Colonic mucosa (tissue), 4 donors: ENCODE data around the gene TMC6. TPM values are rescaled to one million over a fixed set of nuclear protein-coding genes. Genes with fewer than 3 reads are reported as not detected.

Experiments
- DNase-seq: peaks from one replicate; pipeline ENCODE4 v3.0.0-alpha.2; 2020
- H3K27ac ChIP-seq: fragments of 200-600 bp; one replicate; pipeline ENCODE4 v1.8.0; 2021
- H3K27me3 ChIP-seq: fragments of 200-600 bp; one replicate; pipeline ENCODE4 v1.8.0; 2021
- H3K36me3 ChIP-seq: fragments of 200-600 bp; one replicate; pipeline ENCODE4 v1.8.0; 2021
- H3K4me1 ChIP-seq: fragments of 200-600 bp; one replicate; pipeline ENCODE4 v1.8.0; 2021; ENCODE audit warnings: mild to moderate bottlenecking
- H3K4me3 ChIP-seq: fragments of 200-600 bp; one replicate; pipeline ENCODE4 v1.8.0; 2021
- H3K9ac ChIP-seq, 2 donors: one replicate each; pipeline ENCODE4 v1.7.0; 2013; ENCODE audit warnings: control low read depth in 2 of 2, low read depth in 2 of 2, low read length in 2 of 2
- H3K9me3 ChIP-seq: fragments of 200-600 bp; one replicate; pipeline ENCODE4 v1.8.0; 2021
- CTCF ChIP-seq: fragments of 200-600 bp; IDR thresholded peaks from one replicate; pipeline ENCODE4 v1.8.0; 2022; ENCODE audit warnings: antibody characterized with exemption, mild to moderate bottlenecking
- intact Hi-C: fragments of 100-400 bp; cut with DNase I; formaldehyde crosslinking; loops from one replicate; pipeline ENCODE4 v1.14.1; 2022
- total RNA-seq, 2 donors: library from RNA; stranded (reverse); fragmentation: NEBNext Ultra II Directional in 1 of 2; extraction: Animal tissue kit (Norgen Biotek cat#: 25700) in 1 of 2; gene quantifications; one replicate each; pipeline ENCODE4 v1.2.1, GENCODE V29; 2021
- donor health status: healthy.
- donor health status: DM: no; HTN: no; CAD: no.
- donor health status: DM: no; HTN: no; CAD: no.

TMC6 gene
- total RNA-seq, 2 donors from 2014 or later = 108 to 159 TPM

- H3K27ac ChIP-seq = peak overlapping the region; percentile 22
- intact Hi-C loops = no loop called here
- no peaks in the 10 kb centered on the region for H3K27me3 ChIP-seq
- H3K4me1 ChIP-seq = peaks cover 23% of the 10 kb centered on the region
- no peaks in the 10 kb centered on the region for H3K9me3 ChIP-seq
- TF ChIP-seq CTCF = no peak
- H3K36me3 ChIP-seq = no peaks in the 10 kb centered on the region
- no peak overlapping the region for H3K4me3 ChIP-seq
- DNase-seq = no peak
- peak overlapping the region in 1 of 2 donors; percentile 40 for H3K9ac ChIP-seq
These were observed 19.9 kb upstream of the TMC6 start for GRCh38 chr17:78148286-78149016.

DNA sequence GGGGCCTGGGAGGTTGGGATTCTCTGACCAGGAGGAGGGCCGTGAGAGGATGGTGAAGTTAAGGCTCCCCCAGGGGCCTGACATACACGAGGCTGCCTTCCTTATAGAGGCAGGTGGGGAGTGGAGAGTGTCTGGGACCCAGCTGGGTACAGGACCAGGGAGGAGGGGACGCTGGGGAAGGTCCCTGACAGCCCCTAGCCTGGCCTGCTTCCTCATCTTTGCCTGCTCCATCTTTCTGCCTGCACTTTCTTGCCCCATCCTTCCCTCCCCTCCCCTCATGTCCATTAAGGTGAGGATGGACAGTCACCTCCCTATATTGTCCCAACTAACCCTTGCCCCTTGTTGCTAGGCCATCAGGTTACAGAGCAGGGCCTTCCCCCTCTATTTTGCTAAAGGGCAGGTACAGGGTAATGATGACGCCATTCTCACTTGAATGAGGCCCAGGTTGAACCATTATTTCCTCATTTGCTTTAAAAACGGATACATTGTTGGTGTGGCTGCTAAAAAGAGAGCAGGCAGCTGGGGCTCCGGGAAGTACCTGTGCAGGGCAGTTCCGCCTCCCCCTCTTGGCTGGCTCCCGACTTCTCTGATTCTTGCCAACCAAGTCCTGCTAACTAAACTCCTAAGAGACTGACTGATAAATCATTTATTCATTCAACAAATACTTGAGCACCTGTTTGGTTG lies 18.9 kb upstream of the TMC6 start:
- TF ChIP-seq CTCF = no peak
- peak overlapping the region; percentile 33 to 62 for H3K9ac ChIP-seq
- peaks cover 23% of the 10 kb centered on the region for H3K4me1 ChIP-seq
- H3K4me3 ChIP-seq = no peak overlapping the region
- peak overlapping the region; percentile 22 for H3K27ac ChIP-seq
- no peaks in the 10 kb centered on the region for H3K27me3 ChIP-seq
- intact Hi-C loops = no loop called here
- peak; percentile 78 for DNase-seq
- no peaks in the 10 kb centered on the region for H3K36me3 ChIP-seq
- H3K9me3 ChIP-seq = no peaks in the 10 kb centered on the region

GRCh38 chr17:78146881-78147280 lies 18.3 kb upstream of the TMC6 start:
- H3K4me3 ChIP-seq = no peak overlapping the region
- H3K27ac ChIP-seq = peak overlapping the region; percentile 22
- peak overlapping the region; percentile 33 to 62 for H3K9ac ChIP-seq
- H3K27me3 ChIP-seq = no peaks in the 10 kb centered on the region
- TF ChIP-seq CTCF = no peak
- H3K36me3 ChIP-seq = no peaks in the 10 kb centered on the region
- DNase-seq = peak; percentile 19
- H3K4me1 ChIP-seq = peaks cover 28% of the 10 kb centered on the region
- no peaks in the 10 kb centered on the region for H3K9me3 ChIP-seq
- intact Hi-C loops = no loop called here

GRCh38 chr17:78146471-78146869 lies 17.9 kb upstream of the TMC6 start:
- H3K4me1 ChIP-seq = peaks cover 32% of the 10 kb centered on the region
- no peak for DNase-seq
- H3K27ac ChIP-seq = peak overlapping the region; percentile 22

More at GRCh38 chr17:78146471-78146869, 17.9 kb upstream of the TMC6 start:
- H3K4me3 ChIP-seq = no peak overlapping the region
- no peaks in the 10 kb centered on the region for H3K27me3 ChIP-seq
- H3K9me3 ChIP-seq = no peaks in the 10 kb centered on the region
- no peaks in the 10 kb centered on the region for H3K36me3 ChIP-seq
- intact Hi-C loops = no loop called here
- H3K9ac ChIP-seq = no peak overlapping the region
- no peak for TF ChIP-seq CTCF
